Activated CD8-positive, alpha-beta memory T cell treated with anti-CD3 and anti-CD28 coated beads for 36 hours (primary cell): Measurements from ENCODE around the gene BMPR1B. TPM values are rescaled to one million over a fixed set of nuclear protein-coding genes. Genes with fewer than 3 reads are reported as not detected.

Experiments
- CTCF ChIA-PET: fragments of 350-600 bp; sonication (Branson Sonifier 250); formaldehyde crosslinking; loops from one replicate; lab custom pipeline; 2021; ENCODE audit warnings: antibody characterized with exemption; lab: Charles Lee
- POLR2A ChIA-PET: fragments of 350-600 bp; sonication (Branson Sonifier 250); formaldehyde crosslinking; loops from one replicate; lab custom pipeline; 2021; ENCODE audit warnings: antibody characterized with exemption; lab: Charles Lee
- total RNA-seq, 2 experiments: library from RNA; stranded (reverse); gene quantifications; one replicate each; pipeline ENCODE4 v1.2.3, GENCODE V29; 2021

BMPR1B gene
- total RNA-seq, 2 experiments from 2014 or later, result not detected

DNA sequence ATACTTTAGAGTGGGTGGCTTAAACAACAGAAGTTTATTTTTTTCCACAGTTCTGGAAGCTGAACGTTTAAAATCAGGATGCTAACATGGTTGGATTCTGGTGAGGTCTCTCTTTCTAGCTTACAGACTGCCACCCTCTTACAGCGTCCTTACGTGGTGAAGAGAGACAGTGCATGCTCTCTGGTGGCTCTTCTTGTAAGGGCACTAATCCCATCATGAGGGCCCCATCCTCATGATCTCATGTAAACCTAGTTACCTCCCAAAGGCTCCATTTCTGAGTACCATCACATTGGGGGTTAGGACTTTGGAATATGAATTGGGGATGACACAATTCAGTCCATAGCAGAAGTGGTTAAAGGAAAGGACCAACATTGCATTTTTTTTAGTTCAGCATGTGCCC lies 132.8 kb downstream of the BMPR1B start:
- POLR2A ChIA-PET, result no interaction called here
- CTCF ChIA-PET, result no interaction called here

GRCh38 chr4:94892051-94892450 lies 134.3 kb downstream of the BMPR1B start:
- POLR2A ChIA-PET, result no interaction called here
- CTCF ChIA-PET, result no interaction called here

GRCh38 chr4:94895081-94895480 lies 137.3 kb downstream of the BMPR1B start:
- POLR2A ChIA-PET, result no interaction called here
- CTCF ChIA-PET, result no interaction called here

- POLR2A ChIA-PET, result no interaction called here
Observed at GRCh38 chr4:94897023-94897422, 139.3 kb downstream of the BMPR1B start.

GRCh38 chr4:94905511-94905910 lies 147.8 kb downstream of the BMPR1B start:
- ChIA-PET POLR2A (no interaction called here), CTCF (no interaction called here)

More at GRCh38 chr4:94897023-94897422, 139.3 kb downstream of the BMPR1B start:
- CTCF ChIA-PET, result no interaction called here

DNA sequence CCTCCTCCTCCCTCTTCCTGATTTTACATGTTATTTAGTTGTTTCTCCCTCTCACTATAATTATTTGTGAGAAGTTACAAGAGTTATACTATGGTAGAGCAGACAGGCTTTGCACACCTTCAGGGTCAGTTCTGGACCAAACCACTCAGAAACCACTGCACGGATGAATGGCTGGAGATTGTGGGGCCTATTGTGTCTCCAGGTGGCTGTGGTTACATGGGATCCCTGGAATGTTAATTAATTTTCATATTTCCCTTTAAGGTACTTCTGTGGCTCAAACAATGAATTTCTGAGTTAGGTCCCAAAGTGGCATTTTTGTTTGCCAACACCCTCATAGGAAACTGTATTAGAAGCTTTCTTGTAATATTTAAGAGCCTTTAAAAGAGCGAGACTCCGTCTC lies 151.9 kb downstream of the BMPR1B start:
- CTCF ChIA-PET, result no interaction called here
- POLR2A ChIA-PET, result no interaction called here

DNA sequence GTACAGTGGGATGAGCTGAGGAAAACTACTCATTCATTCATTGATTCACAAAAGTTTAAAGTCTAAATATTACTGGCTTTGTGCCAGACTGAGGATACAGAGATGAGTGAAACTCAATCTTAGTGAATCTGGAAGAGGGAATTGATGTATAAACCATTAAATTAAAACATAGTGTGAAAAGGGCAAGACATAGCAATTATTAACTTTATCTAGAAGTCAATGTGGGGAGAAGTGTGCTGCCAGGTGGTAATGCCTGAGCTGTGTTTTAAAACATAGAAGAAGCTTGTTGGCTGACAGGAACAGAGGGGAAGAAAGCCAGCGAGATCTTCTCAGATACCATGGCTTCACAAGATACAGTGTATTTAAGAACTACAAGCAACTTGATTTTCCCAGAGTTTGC lies 153.4 kb downstream of the BMPR1B start:
- ChIA-PET CTCF (no interaction called here), POLR2A (no interaction called here)

GRCh38 chr4:94912606-94913005 lies 154.9 kb downstream of the BMPR1B start:
- ChIA-PET CTCF (no interaction called here), POLR2A (no interaction called here)

GRCh38 chr4:94913316-94913715 lies 155.6 kb downstream of the BMPR1B start:
- ChIA-PET POLR2A (no interaction called here), CTCF (no interaction called here)

GRCh38 chr4:94917146-94917545 lies 159.4 kb downstream of the BMPR1B start:
- ChIA-PET CTCF (no interaction called here), POLR2A (no interaction called here)

GRCh38 chr4:94918543-94918942 lies 160.8 kb downstream of the BMPR1B start:
- POLR2A ChIA-PET, result no interaction called here
- CTCF ChIA-PET, result no interaction called here

- POLR2A ChIA-PET, result no interaction called here
Observed at GRCh38 chr4:94920369-94920768, 162.6 kb downstream of the BMPR1B start.

DNA sequence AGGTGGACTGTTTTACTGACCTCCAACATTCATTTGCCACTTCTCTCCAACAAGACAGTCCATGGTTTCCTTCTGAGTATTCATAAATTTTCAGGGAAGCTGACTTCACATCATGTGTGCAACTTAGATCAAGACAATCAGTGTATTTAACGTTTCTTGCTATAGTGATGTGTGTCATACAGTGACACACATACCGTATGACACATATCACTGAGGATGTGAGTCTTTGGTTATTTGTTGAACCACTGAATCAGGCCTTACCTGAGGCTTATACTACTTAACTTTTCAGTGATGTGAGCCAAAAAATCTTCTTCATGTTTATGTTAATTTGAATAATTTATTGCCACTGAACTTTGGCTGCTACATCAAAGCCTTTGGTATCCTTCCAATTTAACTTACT lies 166.8 kb downstream of the BMPR1B start:
- ChIA-PET POLR2A (no interaction called here), CTCF (no interaction called here)

More at GRCh38 chr4:94920369-94920768, 162.6 kb downstream of the BMPR1B start:
- CTCF ChIA-PET, result no interaction called here

DNA sequence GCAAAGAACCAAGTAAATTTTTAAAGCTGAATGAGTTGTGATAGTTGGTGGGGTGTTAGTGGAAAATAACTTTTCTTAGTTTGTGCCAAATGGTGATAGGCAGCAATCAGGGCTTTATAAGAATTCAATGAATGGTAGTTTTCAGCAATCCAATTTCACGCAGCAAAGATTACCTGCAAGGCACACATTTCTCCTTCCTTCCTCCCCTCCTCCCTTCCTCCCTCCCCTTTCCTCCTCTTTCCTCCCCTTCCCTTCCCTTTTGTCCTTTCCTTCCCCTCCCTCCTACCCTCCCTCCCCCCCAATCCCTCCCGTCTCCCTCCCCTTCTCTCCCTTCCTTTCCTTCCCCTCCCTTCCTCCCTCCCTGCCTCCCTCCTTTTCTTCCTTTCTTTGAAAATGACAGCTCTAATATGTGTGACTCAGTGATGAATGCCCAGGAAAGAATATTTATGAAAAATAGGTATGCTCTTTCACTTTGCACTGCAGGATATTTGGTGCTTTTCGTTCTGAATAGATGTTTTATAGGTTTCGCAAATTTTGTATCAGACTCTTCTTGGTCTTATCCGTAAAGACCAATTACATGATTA lies 168.1 kb downstream of the BMPR1B start:
- CTCF ChIA-PET, result no interaction called here

DNA sequence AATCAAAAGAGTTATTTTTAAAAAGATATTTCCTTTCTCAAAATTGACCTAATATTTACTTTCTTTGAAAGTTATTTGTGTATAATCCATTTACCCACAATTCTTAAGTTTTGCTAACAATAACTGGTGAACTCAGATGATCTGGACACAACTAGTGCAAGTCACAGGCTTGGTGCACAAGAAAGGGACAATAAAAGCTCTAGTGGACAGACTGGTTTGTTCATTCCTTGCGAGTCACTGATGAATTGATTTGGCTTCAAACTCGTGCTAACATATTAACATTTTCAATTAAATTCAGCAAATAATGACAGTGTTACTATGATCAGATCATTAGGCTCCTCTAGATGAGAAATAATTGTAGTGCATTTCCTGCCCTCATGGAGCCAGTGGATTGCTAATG lies 169.2 kb downstream of the BMPR1B start:
- CTCF ChIA-PET, result interaction anchor here (1.0 kb wide), 1 partner anchor 12 kb away, joined by 3 read pairs; no protein-coding TSS in a partner anchor
- POLR2A ChIA-PET, result no interaction called here

More for the DNA sequence above, 168.1 kb downstream of the BMPR1B start:
- POLR2A ChIA-PET, result no interaction called here

GRCh38 chr4:94927696-94928095 lies 169.9 kb downstream of the BMPR1B start:
- POLR2A ChIA-PET, result no interaction called here
- CTCF ChIA-PET, result interaction anchor here (1.0 to 1.1 kb wide), 2 partner anchors 11 to 12 kb away, joined by 3 read pairs; no protein-coding TSS in a partner anchor

DNA sequence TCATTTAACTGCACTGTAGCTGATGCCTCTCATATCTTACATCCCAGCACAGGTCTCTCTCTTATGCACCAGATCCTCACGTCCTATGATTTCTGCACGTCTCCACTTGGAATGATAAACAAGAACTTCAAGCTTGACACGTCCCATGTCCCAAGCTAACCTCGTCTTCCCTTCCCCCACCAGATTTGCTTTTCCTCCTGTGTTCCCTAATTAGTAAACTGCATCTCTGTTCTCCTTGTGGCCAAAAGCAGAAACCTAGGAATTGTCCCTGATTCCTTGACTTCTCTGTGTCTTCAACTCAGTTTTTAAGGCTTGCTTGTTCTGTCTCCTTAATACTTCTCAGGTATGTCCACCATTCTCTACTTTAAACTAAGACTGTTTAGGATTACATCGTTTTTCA lies 171.9 kb downstream of the BMPR1B start:
- CTCF ChIA-PET, result no interaction called here
- POLR2A ChIA-PET, result no interaction called here

- ChIA-PET CTCF (no interaction called here), POLR2A (no interaction called here)
Observed at GRCh38 chr4:94931626-94932025, 173.9 kb downstream of the BMPR1B start.

GRCh38 chr4:94932366-94932765 lies 174.6 kb downstream of the BMPR1B start:
- POLR2A ChIA-PET, result no interaction called here
- CTCF ChIA-PET, result no interaction called here

- ChIA-PET CTCF (interaction anchor here (0.6 kb wide), 1 partner anchor 187 kb away, joined by 3 read pairs; no protein-coding TSS in a partner anchor), POLR2A (no interaction called here)
Observed at GRCh38 chr4:94933799-94934198, 176.0 kb downstream of the BMPR1B start.

DNA sequence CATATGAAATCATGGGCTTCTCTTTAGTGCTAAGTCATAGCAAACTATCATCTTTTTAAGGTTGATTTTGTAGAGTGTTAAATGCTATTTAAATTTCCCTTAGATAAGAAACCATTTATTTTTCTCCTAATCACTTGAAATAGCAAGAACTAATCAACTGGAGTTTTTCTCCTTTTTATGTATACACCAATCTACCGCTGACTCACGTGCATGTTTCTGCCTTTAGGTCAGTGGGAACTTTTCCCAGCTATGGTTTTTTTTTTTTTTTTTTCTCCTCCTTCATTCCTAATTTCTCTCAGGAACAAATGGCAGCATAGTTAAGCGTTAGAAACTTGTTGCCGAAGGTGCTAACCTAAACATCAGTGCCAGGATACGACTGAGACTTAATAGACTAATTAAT lies 176.4 kb downstream of the BMPR1B start:
- ChIA-PET CTCF (interaction anchor here (0.6 kb wide), 1 partner anchor 187 kb away, joined by 3 read pairs; no protein-coding TSS in a partner anchor), POLR2A (no interaction called here)

DNA sequence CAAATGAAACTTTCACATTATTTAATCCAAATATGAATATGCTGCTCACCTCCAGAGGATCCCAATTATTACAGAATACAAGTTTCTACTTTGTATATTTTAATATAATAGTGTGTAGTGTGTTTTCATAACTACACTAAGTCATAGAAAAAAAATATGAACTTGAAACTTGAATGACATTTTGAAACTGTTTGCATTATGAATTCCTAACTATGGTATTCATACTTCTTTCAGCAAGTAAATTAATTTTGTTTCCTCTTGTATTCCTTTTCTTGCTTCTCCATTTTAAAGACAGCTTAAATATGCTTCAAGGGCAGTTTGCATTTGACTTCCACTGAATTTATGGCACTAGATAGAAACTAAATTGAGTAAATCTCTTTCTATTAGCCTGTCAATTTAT lies 177.1 kb downstream of the BMPR1B start:
- POLR2A ChIA-PET, result no interaction called here

More for the DNA sequence above, 177.1 kb downstream of the BMPR1B start:
- CTCF ChIA-PET, result no interaction called here
